Measurements from ENCODE around the gene SORCS1.

Gene SORCS1

GRCh38 chr10:107103174-107104025 is 61.1 kb downstream of the SORCS1 start:
- DNase-seq, result no peak

GRCh38 chr10:107098326-107098725 is 66.2 kb downstream of the SORCS1 start:
- DNase-seq, result no peak

- DNase-seq, result no peak
Observed at GRCh38 chr10:107094824-107095522, 69.5 kb downstream of the SORCS1 start.

- DNase-seq, result no peak
Observed at GRCh38 chr10:107092321-107092720, 72.2 kb downstream of the SORCS1 start.

GRCh38 chr10:107091126-107091525 is 73.4 kb downstream of the SORCS1 start:
- no peak for DNase-seq

GRCh38 chr10:107085665-107086525 is 78.6 kb downstream of the SORCS1 start:
- no peak for DNase-seq

GRCh38 chr10:107083388-107084009 is 81.0 kb downstream of the SORCS1 start:
- no peak for DNase-seq

- DNase-seq, result no peak
Observed at GRCh38 chr10:107081644-107082043, 82.9 kb downstream of the SORCS1 start.

GRCh38 chr10:107075117-107075516 is 89.4 kb downstream of the SORCS1 start:
- DNase-seq, result no peak

- DNase-seq, result no peak
Observed at GRCh38 chr10:107072786-107073185, 91.7 kb downstream of the SORCS1 start.

GRCh38 chr10:107072028-107072427 is 92.5 kb downstream of the SORCS1 start:
- DNase-seq, result no peak

- no peak for DNase-seq
Observed at GRCh38 chr10:107071301-107071700, 93.2 kb downstream of the SORCS1 start.

GRCh38 chr10:107067843-107068242 is 96.7 kb downstream of the SORCS1 start:
- DNase-seq, result no peak

- DNase-seq, result no peak
Observed at GRCh38 chr10:107064075-107064474, 100.4 kb downstream of the SORCS1 start.

GRCh38 chr10:107059872-107060271 is 104.6 kb downstream of the SORCS1 start:
- DNase-seq, result no peak

GRCh38 chr10:107059068-107059804 is 105.3 kb downstream of the SORCS1 start:
- DNase-seq, result no peak

GRCh38 chr10:107058331-107058730 is 106.2 kb downstream of the SORCS1 start:
- DNase-seq, result no peak

GRCh38 chr10:107056182-107056581 is 108.3 kb downstream of the SORCS1 start:
- DNase-seq, result no peak

- DNase-seq, result no peak
Observed at GRCh38 chr10:107054469-107055156, 109.9 kb downstream of the SORCS1 start.

- no peak for DNase-seq
Observed at GRCh38 chr10:107051769-107052168, 112.7 kb downstream of the SORCS1 start.

- no peak for DNase-seq
Observed at GRCh38 chr10:107043461-107043860, 121.0 kb downstream of the SORCS1 start.
